Cerebellar cortex (tissue), 1 donor: ENCODE data around the gene PRR35.

Source experiments
- DNase-seq: peaks from one replicate; pipeline ENCODE4 v3.0.0-alpha.2; 2015; ENCODE audit warnings: low spot score

PRR35 gene

GRCh38 chr16:580141-580945 lies 20.1 kb downstream of the PRR35 start:
- DNase-seq: no peak

GRCh38 chr16:580946-581498 lies 20.8 kb downstream of the PRR35 start:
- no peak for DNase-seq

GRCh38 chr16:582218-582613 lies 22.0 kb downstream of the PRR35 start:
- no peak for DNase-seq

GRCh38 chr16:582614-583331 lies 22.6 kb downstream of the PRR35 start:
- peak; percentile 86 for DNase-seq

- DNase-seq: no peak
Observed at GRCh38 chr16:583470-583814, 23.2 kb downstream of the PRR35 start.

- no peak for DNase-seq
Observed at GRCh38 chr16:583815-584591, 23.8 kb downstream of the PRR35 start.

- peak; percentile 39 for DNase-seq
Observed at GRCh38 chr16:585351-585750, 25.2 kb downstream of the PRR35 start.

GRCh38 chr16:586047-586644 lies 26.0 kb downstream of the PRR35 start:
- DNase-seq: peak; percentile 29

GRCh38 chr16:586645-587590 lies 26.7 kb downstream of the PRR35 start:
- DNase-seq: no peak

GRCh38 chr16:588639-588888 lies 28.4 kb downstream of the PRR35 start:
- no peak for DNase-seq

GRCh38 chr16:588889-589657 lies 28.9 kb downstream of the PRR35 start:
- DNase-seq: peak; percentile 97

GRCh38 chr16:589658-590187 lies 29.5 kb downstream of the PRR35 start, which contains the start of gene RAB40C:
TSS of gene RAB40C (plus strand) at chr16:590066. CDS start at chr16:590292, 226 bp downstream.
- peak; percentile 98 for DNase-seq

GRCh38 chr16:590188-590814 lies 30.1 kb downstream of the PRR35 start:
- DNase-seq: no peak

GRCh38 chr16:590815-591200 lies 30.6 kb downstream of the PRR35 start:
- DNase-seq: no peak

GRCh38 chr16:591231-591630 lies 31.0 kb downstream of the PRR35 start:
- no peak for DNase-seq

- DNase-seq: no peak
Observed at GRCh38 chr16:591892-592517, 31.8 kb downstream of the PRR35 start.

- DNase-seq: peak; percentile 57
Observed at GRCh38 chr16:592518-593306, 32.5 kb downstream of the PRR35 start.

GRCh38 chr16:593406-593805 lies 33.2 kb downstream of the PRR35 start:
- no peak for DNase-seq
